ENCODE data around the gene CERT1.
"Not testable (repeated sequence)": the region's sequence is repeated elsewhere in the genome, so short reads cannot be mapped to it uniquely, and the experiment has no call there.

The CERT1 gene

DNA sequence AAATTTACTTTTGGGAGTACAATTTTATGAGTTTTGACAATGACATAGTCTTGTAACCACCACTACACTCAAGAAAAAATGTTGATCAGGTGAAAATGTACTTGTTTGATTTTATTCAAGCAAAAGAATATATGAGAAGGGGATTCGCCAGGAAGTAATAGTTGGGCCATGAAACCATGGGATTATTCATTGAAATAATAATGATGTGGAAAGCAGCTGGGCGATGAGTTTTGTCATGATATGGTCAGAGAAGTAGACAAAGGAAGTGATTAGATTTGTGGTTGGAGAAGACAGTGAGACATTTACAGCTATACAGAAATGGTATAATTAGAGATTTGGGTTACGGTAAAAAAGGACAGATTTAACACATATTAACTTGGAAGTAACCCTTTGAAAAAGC is 163.2 kb downstream of the CERT1 start:
- DNase-seq (ENCODE audit: low spot score) = no peak

- DNase-seq (ENCODE audit: low spot score) = no peak
Observed at GRCh38 chr5:75342836-75343235, 168.6 kb downstream of the CERT1 start.

GRCh38 chr5:75341934-75342333 is 169.5 kb downstream of the CERT1 start:
- no peak for DNase-seq (ENCODE audit: low spot score)

DNA sequence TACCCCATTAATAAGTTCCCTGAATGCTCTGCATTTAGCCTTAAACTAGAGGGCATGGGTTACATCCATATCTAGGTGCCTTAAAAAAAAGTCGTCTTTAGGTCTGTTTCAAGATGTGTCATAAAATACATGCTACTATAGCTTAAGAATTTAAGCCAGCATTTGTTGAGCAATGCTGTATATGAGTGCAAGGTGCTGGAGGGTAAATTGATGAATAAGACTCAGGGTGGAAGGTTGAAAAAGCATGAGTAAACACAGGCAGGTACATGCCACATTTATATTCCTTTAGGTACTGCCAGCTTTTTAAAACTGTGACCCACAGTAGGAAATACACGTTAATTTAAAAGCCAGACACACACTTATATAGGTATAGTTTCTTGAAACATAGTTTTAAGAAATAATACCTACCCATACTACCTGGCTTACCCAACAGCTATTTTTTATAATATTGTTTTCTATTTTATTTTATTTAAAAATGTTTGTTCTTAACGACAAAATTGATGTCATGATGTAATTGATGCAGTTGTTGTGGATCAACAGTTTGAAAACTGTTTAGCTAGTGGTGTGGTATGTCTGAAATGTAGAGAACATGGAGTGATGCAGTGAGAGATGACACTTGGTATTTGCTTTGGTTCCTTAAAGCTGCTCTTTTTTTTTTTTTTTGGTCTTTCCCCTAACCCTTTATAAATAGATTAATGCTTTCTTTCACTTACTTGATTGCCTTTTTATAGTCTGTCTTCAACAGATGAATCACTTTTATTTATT is 170.5 kb downstream of the CERT1 start:
- DNase-seq (ENCODE audit: low spot score) = peak; percentile 11

- DNase-seq (ENCODE audit: low spot score) = no peak
Observed at GRCh38 chr5:75338408-75338807, 173.0 kb downstream of the CERT1 start.

DNA sequence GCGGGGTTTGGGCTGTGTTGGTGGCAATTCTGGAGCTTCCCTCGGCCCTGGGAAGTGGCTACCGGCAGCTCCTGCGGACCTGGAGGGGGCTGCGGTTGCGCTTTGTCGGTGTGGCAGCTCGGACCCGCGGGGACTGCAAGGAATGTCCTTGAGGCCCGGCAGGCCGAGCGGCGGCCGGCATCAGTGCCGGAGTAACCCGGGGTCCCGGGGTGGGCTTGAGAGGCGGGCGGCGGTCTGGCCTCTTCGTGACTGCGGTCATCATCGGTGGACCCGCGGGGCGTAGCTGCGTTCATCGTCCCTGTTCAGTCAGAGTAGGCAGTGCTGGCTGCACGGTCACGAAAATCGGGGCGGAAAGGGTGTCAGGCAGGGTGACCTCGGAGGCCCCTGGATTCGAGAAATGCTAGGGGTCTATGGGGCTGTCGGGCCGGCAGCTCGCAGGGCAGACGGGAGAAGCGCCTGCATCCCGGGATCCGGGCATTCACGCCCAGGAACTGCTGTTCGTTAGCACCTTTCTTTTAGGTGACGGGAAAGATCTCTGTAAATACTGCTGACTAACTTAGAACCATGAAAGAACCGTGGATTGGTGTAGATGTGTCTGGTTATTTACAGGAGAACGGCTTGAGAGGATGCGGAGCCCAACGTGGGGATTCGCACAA is 173.9 kb downstream of the CERT1 start:
- peak; percentile 24 for DNase-seq (ENCODE audit: low spot score)

GRCh38 chr5:75336615-75337336 is 174.7 kb downstream of the CERT1 start, which contains the start of gene HMGCR:
Gene HMGCR, plus strand, starts transcription at chr5:75337220. Its CDS starts 5,386 bp downstream, at chr5:75342606.
- DNase-seq (ENCODE audit: low spot score) = peak; percentile 99

- DNase-seq (ENCODE audit: low spot score) = peak; percentile 42
Observed at GRCh38 chr5:75335952-75336614, 175.3 kb downstream of the CERT1 start.

GRCh38 chr5:75335486-75335885 is 175.9 kb downstream of the CERT1 start:
- no peak for DNase-seq (ENCODE audit: low spot score)

GRCh38 chr5:75334413-75334812 is 177.0 kb downstream of the CERT1 start:
- not testable (repeated sequence) for DNase-seq (ENCODE audit: low spot score)

GRCh38 chr5:75333759-75334158 is 177.7 kb downstream of the CERT1 start:
- not testable (repeated sequence) for DNase-seq (ENCODE audit: low spot score)

GRCh38 chr5:75331095-75332090 is 180.0 kb downstream of the CERT1 start:
- no peak for DNase-seq (ENCODE audit: low spot score)

DNA sequence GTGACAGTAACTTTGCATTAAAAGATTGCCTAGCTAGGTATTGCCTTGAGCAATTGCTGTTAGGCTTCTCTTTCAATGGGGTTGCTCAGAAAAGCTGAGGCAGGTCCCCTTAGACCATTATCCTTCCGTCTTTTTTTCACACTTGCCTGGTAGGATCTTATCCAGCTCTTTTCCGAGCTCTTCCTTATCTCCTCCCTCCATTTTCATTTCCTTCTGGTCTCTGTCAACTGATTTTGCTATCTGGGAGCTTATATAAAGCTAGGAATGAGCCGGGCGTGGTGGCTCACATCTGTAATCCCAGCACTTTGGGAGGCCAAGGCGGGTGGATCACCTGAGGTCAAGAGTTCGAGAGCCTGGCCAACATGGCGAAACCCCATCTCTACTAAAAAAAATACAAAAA is 181.0 kb downstream of the CERT1 start:
- no peak for DNase-seq (ENCODE audit: low spot score)

Measured in activated CD4-positive, alpha-beta T cell treated with anti-CD3 and anti-CD28 coated beads, Interleukin-2, Interleukin-4, amounts not matched to agents 100 ng/mL and 50 ng/mL, durations not matched to agents 16 hours and 8 hours (primary cell).